GM19438 (cell line): ENCODE data around the gene COL4A2.

Experiments used
- ATAC-seq: cut with Tn5 transposase; IDR thresholded peaks from one replicate; pipeline ENCODE4 v1.9.1; 2021; ENCODE audit warnings: low read depth; ENCODE audit not compliant: unreplicated experiment

COL4A2 gene

DNA sequence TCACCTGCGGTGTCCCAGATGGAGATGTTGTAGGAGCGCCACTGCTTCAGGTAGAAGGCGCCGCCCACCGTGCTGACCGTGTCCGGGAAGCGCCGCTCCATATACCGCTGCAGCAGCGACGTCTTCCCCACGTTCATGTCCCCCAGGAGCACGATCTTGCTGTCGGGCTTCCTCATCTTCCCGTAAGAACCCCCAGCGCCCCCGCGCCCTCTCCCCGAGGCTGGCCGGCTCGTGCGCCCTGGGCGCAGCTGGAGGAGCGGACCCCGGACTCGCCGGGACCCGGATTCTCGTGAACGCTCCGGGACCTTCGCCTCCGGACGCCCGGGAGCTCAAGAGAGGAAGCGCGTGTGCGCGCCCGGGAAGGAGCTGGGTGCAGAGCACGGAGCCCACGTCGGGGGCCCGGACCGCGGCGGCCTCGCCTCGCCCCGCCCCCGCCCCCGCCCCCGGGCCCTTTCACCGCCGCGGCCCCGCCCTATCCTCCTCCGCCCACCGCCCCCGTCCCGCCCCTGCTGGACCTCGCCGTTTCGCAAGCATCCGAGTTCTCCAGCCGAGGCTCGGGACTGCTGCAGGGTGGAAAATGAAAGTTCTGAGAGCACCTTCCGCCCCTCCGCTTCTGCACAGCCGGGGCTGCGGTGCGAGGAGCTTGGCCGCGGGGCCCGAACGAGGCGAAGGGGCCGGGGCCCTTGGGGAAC lies 254.4 kb downstream of the COL4A2 start, which contains the start of gene RAB20:
Gene RAB20, minus strand, starts transcription at position 379 of the 692 bp plus-strand sequence. Its CDS starts 203 bp downstream, at position 176.
- ATAC-seq = peak; percentile 73

DNA sequence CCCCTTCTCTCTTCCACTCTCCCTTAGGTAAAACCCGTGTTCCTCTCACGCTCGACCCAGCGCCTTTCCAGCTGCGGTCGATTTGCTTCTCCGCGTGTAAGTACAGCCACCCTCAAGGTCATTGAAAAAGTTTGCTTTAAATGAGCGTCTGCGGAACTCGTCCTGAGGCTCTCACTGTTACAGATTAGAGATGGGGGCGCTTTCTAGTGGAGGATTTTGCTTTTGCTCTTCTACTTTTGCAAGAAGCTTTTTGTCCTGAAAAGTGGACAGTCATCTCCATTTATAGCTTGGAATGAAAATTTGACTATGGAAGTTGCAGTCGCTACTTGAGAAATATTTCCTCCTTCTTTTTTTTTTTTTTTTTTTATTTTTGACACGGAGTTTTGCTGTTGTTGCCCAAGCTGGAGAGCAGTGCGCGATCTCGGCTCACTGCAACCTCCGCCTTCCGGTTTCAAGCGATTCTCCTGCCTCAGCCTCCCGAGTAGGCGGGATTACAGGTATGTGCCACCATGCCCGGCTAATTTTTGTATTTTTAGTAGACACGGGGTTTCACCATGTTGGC lies 255.0 kb downstream of the COL4A2 start:
- ATAC-seq = no peak
